IMR-90 (cell line): Measurements from ENCODE around the gene SHC1. TPM values are rescaled to one million over a fixed set of nuclear protein-coding genes. Genes with fewer than 3 reads are reported as not detected.

ENCODE experiments used
- ATAC-seq: fragments of 200-7000 bp; cut with Tn5 transposase; 2 replicates; pipeline ENCODE4 v1.9.1; 2020; ENCODE audit warnings: low read depth, mild to moderate bottlenecking, moderate library complexity
- BruUV-seq: library from RNA; stranded (reverse); fragments of 400-500 nt; replicated peaks from 2 replicates; lab custom pipeline; 2021; lab: Mats Ljungman, UMichigan
- CTCF ChIA-PET: fragments of 300-600 bp; formaldehyde crosslinking; extraction: SDS; loops from one replicate; lab custom pipeline; 2021; ENCODE audit warnings: antibody characterized with exemption; lab: Yijun Ruan, JAX
- POLR2A ChIA-PET: fragments of 300-600 bp; sonication (Branson Sonifier 250); formaldehyde crosslinking; loops from one replicate; lab custom pipeline; 2022; ENCODE audit warnings: antibody characterized with exemption; ENCODE audit not compliant: unreplicated experiment; lab: Charles Lee
- DNase-seq: peaks from one replicate; pipeline ENCODE4 v3.0.0; 2013
- H2AFZ ChIP-seq: replicated peaks from 2 replicates; pipeline ENCODE3; 2013; ENCODE audit warnings: low read length, mild to moderate bottlenecking; ENCODE audit not compliant: poor library complexity
- H2AK5ac ChIP-seq: 2 replicates; pipeline ENCODE4 v1.6.1; 2013; ENCODE audit warnings: low read depth, low read length, inconsistent platforms
- H2AK9ac ChIP-seq: replicated peaks from 2 replicates; pipeline ENCODE3; 2013; ENCODE audit warnings: mild to moderate bottlenecking, low read depth, low read length, moderate library complexity; ENCODE audit not compliant: poor library complexity
- H2BK120ac ChIP-seq: 2 replicates; pipeline ENCODE4 v1.6.1; 2013; ENCODE audit warnings: low read depth, low read length, inconsistent platforms
- H2BK15ac ChIP-seq: 3 replicates; pipeline ENCODE4 v1.6.1; 2013; ENCODE audit warnings: low read depth, low read length, inconsistent platforms
- H2BK20ac ChIP-seq: 2 replicates; pipeline ENCODE4 v1.6.1; 2013; ENCODE audit warnings: low read depth, mild to moderate bottlenecking, inconsistent platforms, low read length, moderate library complexity
- H2BK5ac ChIP-seq: 2 replicates; pipeline ENCODE4 v1.6.1; 2013; ENCODE audit warnings: mild to moderate bottlenecking, low read depth, low read length, inconsistent platforms; ENCODE audit not compliant: poor library complexity, severe bottlenecking
- H3K14ac ChIP-seq: replicated peaks from 2 replicates; pipeline ENCODE4 v1.6.1; 2013; ENCODE audit warnings: low read depth, low read length, inconsistent platforms
- H3K18ac ChIP-seq: 2 replicates; pipeline ENCODE4 v1.6.1; 2013; ENCODE audit warnings: low read depth, low read length, control low read depth
- H3K23ac ChIP-seq: 2 replicates; pipeline ENCODE4 v1.6.1; 2013; ENCODE audit warnings: low read depth, low read length, inconsistent platforms
- H3K27ac ChIP-seq: 2 replicates; pipeline ENCODE4 v1.5.1; 2013; ENCODE audit warnings: mild to moderate bottlenecking, control low read depth, low read length; ENCODE audit not compliant: insufficient read depth
- H3K27me3 ChIP-seq: 2 replicates; pipeline ENCODE4 v1.6.1; 2013; ENCODE audit warnings: low read length; ENCODE audit not compliant: control insufficient read depth, insufficient read depth
- H3K36me3 ChIP-seq: 2 replicates; pipeline ENCODE4 v1.6.1; 2013; ENCODE audit warnings: low read length, mixed read lengths; ENCODE audit not compliant: control insufficient read depth, insufficient read depth
- H3K4ac ChIP-seq: 2 replicates; pipeline ENCODE4 v1.6.1; 2013; ENCODE audit warnings: low read depth, low read length, inconsistent platforms
- H3K4me1 ChIP-seq: 2 replicates; pipeline ENCODE4 v1.6.1; 2013; ENCODE audit warnings: low read length, mixed read lengths; ENCODE audit not compliant: control insufficient read depth, insufficient read depth
- H3K4me2 ChIP-seq: 2 replicates; pipeline ENCODE4 v1.6.1; 2013; ENCODE audit warnings: low read depth, mild to moderate bottlenecking, control low read depth, low read length, moderate library complexity
- H3K4me3 ChIP-seq: 2 replicates; pipeline ENCODE4 v1.5.1; 2013; ENCODE audit warnings: low read depth, mild to moderate bottlenecking, control low read depth, low read length, moderate library complexity; ENCODE audit not compliant: insufficient read depth
- H3K56ac ChIP-seq: 2 replicates; pipeline ENCODE4 v1.6.1; 2013; ENCODE audit warnings: low read length, inconsistent platforms; ENCODE audit not compliant: insufficient read depth; ENCODE audit errors: extremely low read depth
- H3K79me1 ChIP-seq, 2 experiments: 2 replicates each; pipeline ENCODE4 v1.6.1; 2013; ENCODE audit warnings: low read length in 2 of 2, inconsistent platforms in 1 of 2, low read depth in 1 of 2
- H3K9ac ChIP-seq: 2 replicates; pipeline ENCODE4 v1.6.1; 2013; ENCODE audit warnings: low read depth, low read length, control low read depth
- H3K9me1 ChIP-seq: 2 replicates; pipeline ENCODE4 v1.6.1; 2013; ENCODE audit warnings: low read length, inconsistent platforms; ENCODE audit not compliant: insufficient read depth
- H3K9me3 ChIP-seq: 2 replicates; pipeline ENCODE4 v1.6.1; 2013; ENCODE audit warnings: low read length; ENCODE audit not compliant: control insufficient read depth, insufficient read depth
- H4K20me1 ChIP-seq: 2 replicates; pipeline ENCODE4 v1.6.1; 2013; ENCODE audit warnings: low read length, inconsistent platforms; ENCODE audit not compliant: insufficient read depth
- H4K5ac ChIP-seq: 2 replicates; pipeline ENCODE4 v1.6.1; 2013; ENCODE audit warnings: mild to moderate bottlenecking, low read depth, low read length, control low read depth
- H4K8ac ChIP-seq, 2 experiments: 2 replicates each; pipeline ENCODE4 v1.6.1; 2013; ENCODE audit warnings: low read depth in 2 of 2, low read length in 2 of 2, control low read depth in 1 of 2, inconsistent platforms in 1 of 2
- H4K91ac ChIP-seq: 2 replicates; pipeline ENCODE4 v1.6.1; 2013; ENCODE audit warnings: low read depth, low read length, inconsistent platforms; ENCODE audit not compliant: insufficient read depth
- CEBPB ChIP-seq: IDR thresholded peaks from 2 replicates; pipeline ENCODE4 v1.6.1; 2012; ENCODE audit warnings: low read depth, low read length, improper control_type of control experiment
- CHD1 ChIP-seq: IDR thresholded peaks from 2 replicates; pipeline ENCODE4 v1.6.1; 2012; ENCODE audit warnings: low read depth, low read length, improper control_type of control experiment
- MAFK ChIP-seq: IDR thresholded peaks from 2 replicates; pipeline ENCODE4 v1.6.1; 2012; ENCODE audit warnings: low read depth, low read length, improper control_type of control experiment
- RFX5 ChIP-seq: IDR thresholded peaks from 2 replicates; pipeline ENCODE4 v1.8.0; 2012; ENCODE audit warnings: low read depth, mild to moderate bottlenecking, low read length, moderate library complexity
- SMC3 ChIP-seq: fragments of 150-350 bp; IDR thresholded peaks from 2 replicates; pipeline ENCODE4 v1.6.1; 2016; ENCODE audit warnings: low read depth, mild to moderate bottlenecking, antibody characterized with exemption, low read length, moderate library complexity
- WGBS, 2 experiments: methylation state at CpG; one replicate each; pipeline versions ENCODE4 v1.1.5 to v1.1.7; 2013; ENCODE audit warnings: missing lambda C conversion rate in 2 of 2; ENCODE audit not compliant: insufficient read length in 1 of 2; ENCODE audit errors: extremely low coverage in 2 of 2; 5-methylcytosine and 5-hydroxymethylcytosine counted together
- dilution Hi-C: fragments of 300-500 bp; cut with HindIII; formaldehyde crosslinking; loops from one replicate; pipeline ENCODE4 v1.14.3; 2018; ENCODE audit warnings: low sequenced_read_pairs; ENCODE audit not compliant: unreplicated experiment
- in situ Hi-C: fragments of 300-500 bp; cut with MboI; formaldehyde crosslinking; loops from 3 replicates; pipeline ENCODE4 v1.14.3; 2019; ENCODE audit warnings: low sequenced_read_pairs, inconsistent platforms, mixed read lengths
- intact Hi-C: fragments of 100-400 bp; cut with micrococcal nuclease; formaldehyde crosslinking; loops from 2 replicates; pipeline ENCODE4 v1.10.0; 2022
- polyA plus RNA-seq, 3 experiments: library from polyadenylated mRNA; depleted of rRNA; stranded (reverse); fragments of >200 nt; gene quantifications; 2 replicates each; pipeline ENCODE4 v1.2.3, GENCODE V29; 2012; ENCODE audit warnings: low replicate concordance in 1 of 3
- total RNA-seq: library from RNA; depleted of rRNA; stranded (reverse); fragments of >200 nt; gene quantifications from 2 replicates; pipeline ENCODE4 v1.2.3, GENCODE V29; 2012
- TF ChIP-seq, protein P1 (sequence below): fragments of 150-350 bp; IDR thresholded peaks from 2 replicates; pipeline ENCODE4 v1.6.1; 2017; ENCODE audit warnings: mild to moderate bottlenecking, antibody characterized with exemption, low read length, low read depth
- TF ChIP-seq, protein P2 (sequence below): fragments of 150-350 bp; IDR thresholded peaks from 2 replicates; pipeline ENCODE4 v1.6.1; 2016; ENCODE audit warnings: low read depth, mild to moderate bottlenecking, low read length, moderate library complexity, borderline replicate concordance
- TF ChIP-seq, protein P3 (sequence below): conservative IDR thresholded peaks from 2 replicates; pipeline ENCODE4 v1.5.1; 2012; ENCODE audit warnings: mild to moderate bottlenecking, low read depth, low read length, improper control_type of control experiment

Gene SHC1
- total and polyA plus RNA-seq, 2 of the 4 experiments (the other 2 are of a cell fraction): 352 to 355 TPM

- WGBS, 2 experiments: no CpG with 5 or more reads among the region's 3 CpGs
These were observed 42.4 kb upstream of the SHC1 start for GRCh38 chr1:155012776-155013602.

More at GRCh38 chr1:155012776-155013602, 42.4 kb upstream of the SHC1 start:
- Histone ChIP-seq H2AFZ (no peak overlapping the region), H3K9me3 (no peaks in the 10 kb centered on the region), H3K9me1 (peaks cover 2% of the 10 kb centered on the region; the same call in 1 of the 2 replicates), H3K18ac (no peak overlapping the region), H2BK15ac (no peak overlapping the region), H3K23ac (no peak overlapping the region), H4K5ac (no peak overlapping the region), H3K36me3 (peaks cover 24% of the 10 kb centered on the region), H3K9ac (no peak overlapping the region), H3K79me1 (peaks cover 0 to 23% of the 10 kb centered on the region in 2 experiments; a peak in 2 of 4 replicates), H3K27me3 (no peaks in the 10 kb centered on the region), H2AK9ac (no peak overlapping the region), H3K27ac (no peak overlapping the region), H4K20me1 (peaks cover 19% of the 10 kb centered on the region), H3K4ac (no peak overlapping the region), H4K91ac (no peak overlapping the region), H2AK5ac (no peak overlapping the region), H3K4me3 (no peak overlapping the region), H3K14ac (no peak overlapping the region), H3K4me1 (peaks cover 9% of the 10 kb centered on the region; the same call in 1 of the 2 replicates), H3K56ac (no peak overlapping the region), H3K4me2 (no peak overlapping the region), H2BK20ac (no peak overlapping the region), H4K8ac (no peak overlapping the region), H2BK120ac (no peak overlapping the region), H2BK5ac (no peak overlapping the region)
- DNase-seq (no peak), ATAC-seq (no peak)
- intact Hi-C loops: no loop called here
- no TSS peak for BruUV-seq
- CTCF ChIA-PET: no interaction called here
- TF ChIP-seq, protein P1, sequence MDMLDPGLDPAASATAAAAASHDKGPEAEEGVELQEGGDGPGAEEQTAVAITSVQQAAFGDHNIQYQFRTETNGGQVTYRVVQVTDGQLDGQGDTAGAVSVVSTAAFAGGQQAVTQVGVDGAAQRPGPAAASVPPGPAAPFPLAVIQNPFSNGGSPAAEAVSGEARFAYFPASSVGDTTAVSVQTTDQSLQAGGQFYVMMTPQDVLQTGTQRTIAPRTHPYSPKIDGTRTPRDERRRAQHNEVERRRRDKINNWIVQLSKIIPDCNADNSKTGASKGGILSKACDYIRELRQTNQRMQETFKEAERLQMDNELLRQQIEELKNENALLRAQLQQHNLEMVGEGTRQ: no peak
- TF ChIP-seq CHD1 (no peak), CEBPB (no peak), RFX5 (no peak), SMC3 (no peak), MAFK (no peak)
- TF ChIP-seq, protein P2, sequence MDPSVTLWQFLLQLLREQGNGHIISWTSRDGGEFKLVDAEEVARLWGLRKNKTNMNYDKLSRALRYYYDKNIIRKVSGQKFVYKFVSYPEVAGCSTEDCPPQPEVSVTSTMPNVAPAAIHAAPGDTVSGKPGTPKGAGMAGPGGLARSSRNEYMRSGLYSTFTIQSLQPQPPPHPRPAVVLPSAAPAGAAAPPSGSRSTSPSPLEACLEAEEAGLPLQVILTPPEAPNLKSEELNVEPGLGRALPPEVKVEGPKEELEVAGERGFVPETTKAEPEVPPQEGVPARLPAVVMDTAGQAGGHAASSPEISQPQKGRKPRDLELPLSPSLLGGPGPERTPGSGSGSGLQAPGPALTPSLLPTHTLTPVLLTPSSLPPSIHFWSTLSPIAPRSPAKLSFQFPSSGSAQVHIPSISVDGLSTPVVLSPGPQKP: no peak
- TF ChIP-seq, protein P3, sequence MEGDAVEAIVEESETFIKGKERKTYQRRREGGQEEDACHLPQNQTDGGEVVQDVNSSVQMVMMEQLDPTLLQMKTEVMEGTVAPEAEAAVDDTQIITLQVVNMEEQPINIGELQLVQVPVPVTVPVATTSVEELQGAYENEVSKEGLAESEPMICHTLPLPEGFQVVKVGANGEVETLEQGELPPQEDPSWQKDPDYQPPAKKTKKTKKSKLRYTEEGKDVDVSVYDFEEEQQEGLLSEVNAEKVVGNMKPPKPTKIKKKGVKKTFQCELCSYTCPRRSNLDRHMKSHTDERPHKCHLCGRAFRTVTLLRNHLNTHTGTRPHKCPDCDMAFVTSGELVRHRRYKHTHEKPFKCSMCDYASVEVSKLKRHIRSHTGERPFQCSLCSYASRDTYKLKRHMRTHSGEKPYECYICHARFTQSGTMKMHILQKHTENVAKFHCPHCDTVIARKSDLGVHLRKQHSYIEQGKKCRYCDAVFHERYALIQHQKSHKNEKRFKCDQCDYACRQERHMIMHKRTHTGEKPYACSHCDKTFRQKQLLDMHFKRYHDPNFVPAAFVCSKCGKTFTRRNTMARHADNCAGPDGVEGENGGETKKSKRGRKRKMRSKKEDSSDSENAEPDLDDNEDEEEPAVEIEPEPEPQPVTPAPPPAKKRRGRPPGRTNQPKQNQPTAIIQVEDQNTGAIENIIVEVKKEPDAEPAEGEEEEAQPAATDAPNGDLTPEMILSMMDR: no peak
- POLR2A ChIA-PET: no interaction called here
- dilution Hi-C loops: no loop called here
- in situ Hi-C loops: no loop called here
